Adipose tissue (tissue), 3 donors: ENCODE data around the gene CAV2. TPM values are rescaled to one million over a fixed set of nuclear protein-coding genes. Genes with fewer than 3 reads are reported as not detected.

ENCODE experiments used
- H3K27ac ChIP-seq: one replicate; pipeline ENCODE4 v1.5.1; 2013; ENCODE audit warnings: low read depth, low read length
- WGBS, 3 donors: extraction: QIAGEN DNeasy Blood & Tissue Kit; methylation state at CpG; one replicate each; pipeline ENCODE4 v1.1.7; 2013; 5-methylcytosine and 5-hydroxymethylcytosine counted together
- polyA plus RNA-seq, 3 donors: library from polyadenylated mRNA; stranded (reverse); fragments of 200-250 nt; gene quantifications; one replicate each; pipeline ENCODE4 v1.2.3, GENCODE V29; 2013
- donor health status: healthy with polysubstance abuse.
- donor health status: Bipolar disorder and iron deficiency.
- donor health status: healthy.

The CAV2 gene
- polyA plus RNA-seq, 3 donors: 27.2 to 205 (median 57.5) TPM

DNA sequence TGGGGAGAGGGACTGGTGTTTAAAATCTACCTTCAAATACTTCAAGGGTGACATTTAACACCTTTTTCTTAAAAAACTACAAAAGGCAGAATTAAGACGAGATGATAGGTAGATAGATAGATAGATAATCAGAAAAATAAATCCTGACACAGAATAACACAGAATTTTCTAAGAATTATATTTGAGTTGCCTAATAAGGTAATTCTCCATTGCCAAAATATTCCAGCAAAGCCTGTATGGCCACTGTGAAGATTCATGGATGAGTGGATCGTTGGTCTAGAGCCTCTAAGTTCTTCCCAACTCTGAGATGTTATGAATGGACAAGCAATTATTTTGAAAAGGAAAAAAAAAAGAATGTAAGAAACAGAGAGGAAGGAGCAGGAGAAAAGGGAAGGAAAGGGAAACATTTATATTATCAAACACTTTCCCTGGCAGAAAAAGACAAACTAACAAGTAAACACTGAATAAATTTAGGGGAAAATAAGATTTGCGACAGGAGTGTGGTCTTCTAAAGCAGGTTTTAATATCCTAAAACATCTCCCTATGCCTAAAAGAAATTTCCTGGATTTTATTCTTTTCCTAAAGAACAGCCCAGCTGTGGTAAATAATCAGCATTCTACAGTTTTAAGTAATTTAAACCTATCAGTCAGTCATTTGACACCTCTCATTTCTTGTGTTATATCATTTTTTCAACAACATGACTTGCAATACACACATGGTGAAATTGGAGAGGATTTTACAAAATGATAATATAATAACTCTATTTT lies 7.5 kb upstream of the CAV2 start:
- WGBS, 3 donors: 59 to 76% (median 67%) methylated on average over 3 of the region's 3 CpGs
- no peak overlapping the region for H3K27ac ChIP-seq

- no peak overlapping the region for H3K27ac ChIP-seq
- 88 to 95% (median 92%) methylated on average over 3 of the region's 3 CpGs for WGBS, 3 donors
Measured at GRCh38 chr7:116492654-116493109, 6.9 kb upstream of the CAV2 start.

- WGBS, 3 donors: 22 to 64% (median 43%) methylated on average over 1 of the region's 1 CpG
- no peak overlapping the region for H3K27ac ChIP-seq
Measured at GRCh38 chr7:116493449-116493848, 6.1 kb upstream of the CAV2 start.

GRCh38 chr7:116494472-116494871 lies 5.1 kb upstream of the CAV2 start:
- H3K27ac ChIP-seq: no peak overlapping the region
- WGBS, 3 donors: 66 to 95% (median 75%) methylated on average over 2 of the region's 2 CpGs

DNA sequence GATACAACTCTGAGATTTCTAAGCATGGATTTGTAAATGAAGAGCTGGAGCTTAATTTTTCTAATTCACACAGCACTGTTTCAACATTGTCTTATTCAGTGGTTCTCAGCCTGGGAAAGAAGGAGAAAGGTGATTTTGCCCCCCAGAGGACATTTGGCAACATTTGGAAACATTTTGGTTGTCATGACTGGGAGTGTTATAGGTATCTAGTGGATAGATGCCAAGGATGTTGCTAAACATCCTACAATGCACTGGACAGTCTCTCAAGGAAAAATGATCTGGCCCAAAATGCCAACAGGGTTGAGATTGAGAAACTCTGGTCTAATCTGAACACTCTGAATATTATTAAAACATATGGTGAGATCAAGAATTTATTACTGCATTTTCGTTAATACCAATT lies 3.8 kb upstream of the CAV2 start:
- H3K27ac ChIP-seq: no peak overlapping the region
- WGBS, 3 donors: 63 to 97% (median 84%) methylated on average over 1 of the region's 1 CpG

GRCh38 chr7:116496653-116497052 lies 2.9 kb upstream of the CAV2 start:
- WGBS, 3 donors: 94 to 97% (median 96%) methylated on average over 6 of the region's 6 CpGs
- no peak overlapping the region for H3K27ac ChIP-seq

GRCh38 chr7:116497708-116498107 lies 1.8 kb upstream of the CAV2 start:
- 86 to 89% (median 86%) methylated on average over 1 of the region's 1 CpG for WGBS, 3 donors
- H3K27ac ChIP-seq: no peak overlapping the region

DNA sequence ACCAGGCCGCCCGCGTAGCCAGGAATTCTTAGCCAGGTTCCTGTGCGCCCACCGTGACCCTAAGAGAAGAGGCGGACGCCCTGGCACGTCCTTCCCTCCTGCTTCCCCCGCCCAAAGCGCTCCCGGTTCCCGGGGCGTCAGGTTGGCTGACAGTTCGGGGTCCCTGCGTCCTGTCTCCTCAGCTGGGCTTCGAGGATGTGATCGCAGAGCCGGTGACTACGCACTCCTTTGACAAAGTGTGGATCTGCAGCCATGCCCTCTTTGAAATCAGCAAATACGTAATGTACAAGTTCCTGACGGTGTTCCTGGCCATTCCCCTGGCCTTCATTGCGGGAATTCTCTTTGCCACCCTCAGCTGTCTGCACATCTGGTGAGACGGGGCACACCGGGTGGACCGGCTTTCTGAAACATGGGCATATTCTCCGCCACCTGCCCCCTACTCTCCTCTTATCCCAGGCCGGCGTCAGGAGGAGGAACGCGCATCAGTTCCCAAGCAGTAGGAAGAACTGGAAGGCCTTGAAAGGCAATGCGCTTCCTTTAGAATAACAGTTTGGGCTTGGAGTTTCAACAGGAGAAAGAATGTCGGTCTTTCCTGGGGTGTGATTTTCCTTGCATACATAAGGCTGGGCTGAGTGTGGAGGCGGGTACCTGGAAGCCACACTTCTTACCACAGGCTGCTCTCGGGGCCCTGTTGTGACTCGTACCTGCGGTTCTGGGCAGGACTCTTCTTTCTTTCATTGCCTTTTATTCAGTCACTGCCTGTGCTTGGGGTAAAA lies 728 bp downstream of the CAV2 start:
- 5 to 20% (median 7%) methylated on average over 36 of the region's 36 CpGs for WGBS, 3 donors
- peak overlapping the region; percentile 89 for H3K27ac ChIP-seq

GRCh38 chr7:116501425-116502167 lies 2.1 kb downstream of the CAV2 start:
- WGBS, 3 donors: 40 to 61% (median 55%) methylated on average over 5 of the region's 5 CpGs
- H3K27ac ChIP-seq: no peak overlapping the region

DNA sequence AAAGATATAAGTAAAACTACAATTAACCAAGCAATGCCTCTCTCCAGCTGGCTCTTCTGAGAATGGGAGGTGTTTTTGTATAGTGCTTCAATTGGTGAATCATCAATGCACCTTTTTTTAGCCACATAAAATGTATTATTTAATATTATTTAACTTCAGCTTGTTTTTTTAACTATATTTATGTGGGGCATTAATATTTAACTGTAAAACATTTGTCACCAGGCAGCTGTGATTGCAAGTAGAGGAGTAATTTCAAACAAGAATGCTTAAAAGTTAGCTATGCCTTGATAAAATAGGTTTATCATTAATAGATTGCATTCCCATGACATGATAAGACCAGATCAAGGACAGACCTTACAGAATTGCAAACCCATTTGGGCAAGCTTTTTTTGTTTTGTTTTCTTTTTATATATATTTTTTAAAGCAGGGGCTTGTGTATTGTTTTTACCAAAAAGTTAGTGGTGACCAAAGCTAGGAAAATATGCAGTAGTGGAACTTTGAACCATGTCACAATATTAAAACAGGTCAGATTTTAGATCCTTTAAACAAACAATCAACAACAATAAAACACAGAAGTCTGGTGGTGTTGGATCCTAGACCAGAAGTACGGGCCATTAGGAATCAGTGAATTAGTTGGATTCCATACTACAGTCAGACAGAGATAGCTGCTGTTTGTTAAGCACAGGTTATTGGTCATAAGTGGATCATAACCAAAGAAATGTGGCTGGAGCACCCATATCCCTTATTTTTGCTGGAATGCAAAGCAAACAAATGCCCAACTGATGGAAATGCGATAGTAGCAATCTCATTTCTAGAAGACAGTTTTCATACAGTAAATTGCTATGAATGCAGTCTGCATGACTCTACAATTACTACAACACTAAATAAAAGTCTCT lies 2.9 kb downstream of the CAV2 start:
- 74 to 88% (median 84%) methylated on average over 2 of the region's 2 CpGs for WGBS, 3 donors
- H3K27ac ChIP-seq: no peak overlapping the region

DNA sequence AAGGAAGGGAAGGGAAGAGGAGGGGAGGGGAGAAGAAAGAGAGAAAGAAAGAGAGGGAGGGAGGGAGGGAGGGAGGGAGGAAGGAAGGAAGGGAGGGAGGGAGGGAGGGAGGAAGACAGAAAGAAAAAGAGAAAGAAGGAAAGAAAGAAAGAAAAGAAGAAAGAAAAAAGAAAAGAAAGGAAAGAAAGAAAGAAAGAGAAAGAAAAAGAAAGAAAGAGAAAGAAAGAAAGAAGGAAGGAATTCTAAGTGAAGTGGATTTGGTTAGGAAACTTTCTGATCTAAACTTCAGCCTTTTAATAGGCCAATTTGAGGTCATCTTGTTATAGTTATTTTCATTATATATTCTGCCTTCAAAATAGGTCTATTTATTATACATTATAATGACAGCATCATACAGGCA lies 4.3 kb downstream of the CAV2 start:
- no peak overlapping the region for H3K27ac ChIP-seq

- no peak overlapping the region for H3K27ac ChIP-seq
- WGBS, 3 donors: 73 to 90% (median 85%) methylated on average over 2 of the region's 2 CpGs
Measured at GRCh38 chr7:116505278-116505677, 5.7 kb downstream of the CAV2 start.

GRCh38 chr7:116505823-116506222 lies 6.3 kb downstream of the CAV2 start:
- WGBS, 3 donors: 71 to 91% (median 78%) methylated on average over 3 of the region's 3 CpGs

DNA sequence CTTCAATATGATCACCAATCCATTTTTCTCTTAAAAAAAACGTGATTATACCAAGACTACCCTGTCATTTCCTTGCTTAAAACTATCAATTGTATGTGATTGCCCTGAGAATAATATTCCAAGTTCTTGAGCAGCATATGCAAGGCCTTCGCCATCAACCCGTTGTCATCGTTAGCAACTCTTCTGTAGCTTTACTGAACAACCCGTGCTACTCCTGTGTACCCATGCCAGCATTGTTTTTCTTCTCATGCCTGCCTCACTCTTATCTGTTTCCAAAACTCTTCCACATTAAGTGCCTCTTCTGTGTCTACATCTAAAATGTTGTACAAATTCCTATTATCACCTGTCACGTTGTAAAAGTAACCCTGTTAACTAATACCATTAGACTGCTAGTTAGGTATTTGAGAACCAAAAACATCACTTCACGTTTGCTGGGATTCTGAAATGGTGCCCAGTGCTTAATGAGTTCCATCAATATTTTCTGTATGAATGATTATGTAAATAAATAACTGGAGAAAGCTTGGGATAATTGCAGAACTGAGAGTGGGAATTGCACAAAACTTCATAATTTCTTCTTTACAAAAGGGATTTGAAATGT lies 10.5 kb downstream of the CAV2 start:
- WGBS, 3 donors: 62 to 81% (median 78%) methylated on average over 7 of the region's 7 CpGs
- no peak overlapping the region for H3K27ac ChIP-seq

More at GRCh38 chr7:116505823-116506222, 6.3 kb downstream of the CAV2 start:
- no peak overlapping the region for H3K27ac ChIP-seq

DNA sequence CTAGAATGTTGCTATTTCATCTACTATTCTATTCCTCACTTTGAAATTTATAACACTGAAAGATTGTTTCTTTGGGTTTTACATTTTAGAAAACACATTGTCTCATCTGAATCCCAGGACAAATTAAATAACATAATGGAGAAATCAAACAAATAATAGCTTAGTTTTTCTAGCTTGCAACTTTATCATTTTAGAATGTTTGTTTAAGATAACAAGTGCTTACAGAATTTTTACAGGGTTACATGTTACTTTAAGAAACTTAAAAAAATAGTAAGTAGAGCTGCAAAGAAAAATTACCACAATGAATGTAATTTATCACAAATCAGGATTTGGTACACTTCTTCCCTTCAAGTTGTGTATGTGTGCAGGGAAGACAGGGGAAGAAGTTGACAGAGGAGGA lies 11.3 kb downstream of the CAV2 start:
- no peak overlapping the region for H3K27ac ChIP-seq

GRCh38 chr7:116511552-116512519 lies 12.3 kb downstream of the CAV2 start:
- 48 to 80% (median 58%) methylated on average over 12 of the region's 12 CpGs for WGBS, 3 donors
- no peak overlapping the region for H3K27ac ChIP-seq
